ENCODE results near the gene PTTG1. TPM values are rescaled to one million over a fixed set of nuclear protein-coding genes. Genes with fewer than 3 reads are reported as not detected.

PTTG1 gene
- total and polyA plus RNA-seq, 12 donors: 0.32 to 17.5 (median 1.7) TPM; not detected in 1

DNA sequence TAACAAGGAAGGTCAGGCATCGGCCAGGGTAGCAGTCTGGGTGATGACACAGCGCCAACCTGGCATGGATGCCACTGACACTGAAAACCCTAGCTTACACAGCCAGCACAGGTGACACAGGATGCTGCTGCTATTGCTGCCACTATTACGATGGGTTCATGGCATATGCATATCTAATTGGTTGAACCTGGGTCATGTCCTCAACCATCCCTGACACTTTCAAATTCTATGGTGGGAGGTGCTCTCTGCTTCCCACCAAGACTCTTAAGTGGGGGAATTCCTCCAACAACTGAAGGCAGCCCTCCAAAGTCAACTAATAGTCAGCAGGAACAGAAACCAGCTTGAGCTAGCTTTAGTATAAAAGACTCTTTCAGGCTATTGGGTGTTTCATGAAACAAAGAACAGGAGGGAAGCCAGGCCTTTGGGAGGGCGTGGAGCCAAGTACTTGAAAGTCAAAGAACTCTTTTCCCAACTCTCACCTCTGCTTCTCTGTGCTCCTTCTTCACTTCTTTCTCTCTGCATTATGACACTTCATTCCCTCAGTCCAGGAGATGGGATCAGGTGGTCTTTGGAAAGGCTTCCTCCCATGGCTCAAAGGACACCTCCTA, 21.3 kb downstream of the PTTG1 start:
- no peak overlapping the region for H3K27ac ChIP-seq
- H3K9me3 ChIP-seq: no peaks in the 10 kb centered on the region
- ATAC-seq (no peak), DNase-seq (no peak)
- TF ChIP-seq, protein P1, sequence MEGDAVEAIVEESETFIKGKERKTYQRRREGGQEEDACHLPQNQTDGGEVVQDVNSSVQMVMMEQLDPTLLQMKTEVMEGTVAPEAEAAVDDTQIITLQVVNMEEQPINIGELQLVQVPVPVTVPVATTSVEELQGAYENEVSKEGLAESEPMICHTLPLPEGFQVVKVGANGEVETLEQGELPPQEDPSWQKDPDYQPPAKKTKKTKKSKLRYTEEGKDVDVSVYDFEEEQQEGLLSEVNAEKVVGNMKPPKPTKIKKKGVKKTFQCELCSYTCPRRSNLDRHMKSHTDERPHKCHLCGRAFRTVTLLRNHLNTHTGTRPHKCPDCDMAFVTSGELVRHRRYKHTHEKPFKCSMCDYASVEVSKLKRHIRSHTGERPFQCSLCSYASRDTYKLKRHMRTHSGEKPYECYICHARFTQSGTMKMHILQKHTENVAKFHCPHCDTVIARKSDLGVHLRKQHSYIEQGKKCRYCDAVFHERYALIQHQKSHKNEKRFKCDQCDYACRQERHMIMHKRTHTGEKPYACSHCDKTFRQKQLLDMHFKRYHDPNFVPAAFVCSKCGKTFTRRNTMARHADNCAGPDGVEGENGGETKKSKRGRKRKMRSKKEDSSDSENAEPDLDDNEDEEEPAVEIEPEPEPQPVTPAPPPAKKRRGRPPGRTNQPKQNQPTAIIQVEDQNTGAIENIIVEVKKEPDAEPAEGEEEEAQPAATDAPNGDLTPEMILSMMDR (IDR thresholded peaks at IDR 0.05): no peak
- 73 to 82% methylated on average over 4 of the region's 4 CpGs for WGBS, 2 donors
- H3K4me3 ChIP-seq: no peak overlapping the region
- H3K4me1 ChIP-seq: peaks cover 0 to 26% (median 6%) of the 10 kb centered on the region in 9 donors
- intact Hi-C loops (cut with DNase I): loop anchor here in 1 of 10 donors (5.0 kb wide), 1 partner anchor 64 kb away; no protein-coding TSS in a partner anchor
- no peaks in the 10 kb centered on the region for H3K27me3 ChIP-seq
- no peaks in the 10 kb centered on the region for H3K36me3 ChIP-seq

DNA sequence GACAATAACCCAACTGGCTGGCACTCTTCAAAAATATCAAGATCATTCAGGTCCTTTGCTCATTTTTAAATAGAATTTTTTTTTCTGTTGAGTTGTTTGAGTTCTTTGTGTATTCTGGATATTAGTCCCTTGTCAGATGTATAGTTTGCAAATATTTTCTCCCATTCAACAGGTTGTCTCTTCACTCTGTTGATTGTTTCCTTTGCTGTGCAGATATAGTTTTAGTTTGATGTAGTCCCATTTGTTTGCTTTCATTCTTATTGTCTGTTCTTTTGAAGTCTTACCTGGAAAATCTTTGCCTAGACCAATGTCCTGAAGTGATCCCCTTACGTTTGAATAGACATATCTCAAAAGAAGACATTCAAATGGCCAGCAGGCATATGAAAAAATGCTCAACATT, 22.8 kb downstream of the PTTG1 start:
- DNase-seq (no peak), ATAC-seq (no peak)
- TF ChIP-seq, protein P1 (IDR thresholded peaks at IDR 0.05): no peak
- Histone ChIP-seq H3K27ac (no peak overlapping the region), H3K4me1 (peaks cover 0 to 13% (median 0%) of the 10 kb centered on the region in 9 donors), H3K36me3 (no peaks in the 10 kb centered on the region), H3K4me3 (no peak overlapping the region), H3K9me3 (no peaks in the 10 kb centered on the region), H3K27me3 (no peaks in the 10 kb centered on the region)
- intact Hi-C loops (cut with DNase I): loop anchor here in 1 of 10 donors (5.0 kb wide), 1 partner anchor 63 kb away; no protein-coding TSS in a partner anchor
- WGBS, 2 donors: 72 to 83% methylated on average over 1 of the region's 1 CpG

DNA sequence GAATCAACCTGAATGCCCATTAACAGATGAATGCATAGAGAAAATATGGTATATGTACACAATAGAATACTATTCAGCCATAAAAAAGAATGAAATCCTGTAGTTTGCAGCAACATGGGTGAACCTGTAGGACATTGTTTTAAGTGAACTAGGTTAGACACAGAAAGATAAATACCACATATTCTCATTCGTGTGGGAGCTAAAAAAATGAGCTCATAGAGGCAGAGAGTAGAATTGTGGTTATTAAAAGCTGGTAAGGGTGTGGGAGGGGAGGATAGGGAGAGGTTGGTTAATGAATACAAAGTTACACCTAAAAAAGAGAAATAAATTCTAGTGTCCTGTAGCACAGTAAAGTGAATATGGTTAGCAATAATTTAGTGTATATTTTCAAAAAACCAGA, 23.5 kb downstream of the PTTG1 start:
- intact Hi-C loops (cut with DNase I): no loop called here
- no peak for DNase-seq
- no peak for ATAC-seq
- H3K9me3 ChIP-seq: no peaks in the 10 kb centered on the region
- no peaks in the 10 kb centered on the region for H3K36me3 ChIP-seq
- H3K27ac ChIP-seq: no peak overlapping the region
- no peaks in the 10 kb centered on the region for H3K27me3 ChIP-seq
- H3K4me3 ChIP-seq: no peak overlapping the region
- WGBS, 2 donors: 79 to 89% methylated on average over 1 of the region's 1 CpG
- TF ChIP-seq, protein P1 (IDR thresholded peaks at IDR 0.05): no peak
- peaks cover 0 to 10% (median 0%) of the 10 kb centered on the region in 9 donors for H3K4me1 ChIP-seq

GRCh38 chr5:160445751-160446150, 24.1 kb downstream of the PTTG1 start:
- no peaks in the 10 kb centered on the region for H3K9me3 ChIP-seq
- peaks cover 0 to 8% (median 0%) of the 10 kb centered on the region in 9 donors for H3K4me1 ChIP-seq
- H3K27me3 ChIP-seq: no peaks in the 10 kb centered on the region
- H3K4me3 ChIP-seq: no peak overlapping the region
- ATAC-seq: no peak
- no peak overlapping the region for H3K27ac ChIP-seq
- H3K36me3 ChIP-seq: no peaks in the 10 kb centered on the region
- TF ChIP-seq, protein P1 (IDR thresholded peaks at IDR 0.05): no peak
- intact Hi-C loops (cut with DNase I): no loop called here
- DNase-seq: no peak

Data from heart right ventricle (tissue), 16 donors.